Head of caudate nucleus (tissue), 42 donors: Measurements from ENCODE around the gene SLC6A6.
"Not testable (repeated sequence)": the region's sequence is repeated elsewhere in the genome, so short reads cannot be mapped to it uniquely, and the experiment has no call there.

Experiments used
- DNase-seq, 42 donors: peaks; one replicate each; pipeline versions ENCODE4 v3.0.0 to v3.0.0-alpha.2; 2020 to 2021; ENCODE audit warnings: mixed read lengths in 7 of 42
- intact Hi-C: fragments of 100-400 bp; cut with DNase I; formaldehyde crosslinking; loops from one replicate; pipeline ENCODE4 v1.15.0; 2022

SLC6A6 gene

GRCh38 chr3:14506626-14507304 is 104.4 kb downstream of the SLC6A6 start:
- intact Hi-C loops, result no loop called here
- DNase-seq, result peak in 5 of 42 donors; percentile 2 to 16 (median 9)

DNA sequence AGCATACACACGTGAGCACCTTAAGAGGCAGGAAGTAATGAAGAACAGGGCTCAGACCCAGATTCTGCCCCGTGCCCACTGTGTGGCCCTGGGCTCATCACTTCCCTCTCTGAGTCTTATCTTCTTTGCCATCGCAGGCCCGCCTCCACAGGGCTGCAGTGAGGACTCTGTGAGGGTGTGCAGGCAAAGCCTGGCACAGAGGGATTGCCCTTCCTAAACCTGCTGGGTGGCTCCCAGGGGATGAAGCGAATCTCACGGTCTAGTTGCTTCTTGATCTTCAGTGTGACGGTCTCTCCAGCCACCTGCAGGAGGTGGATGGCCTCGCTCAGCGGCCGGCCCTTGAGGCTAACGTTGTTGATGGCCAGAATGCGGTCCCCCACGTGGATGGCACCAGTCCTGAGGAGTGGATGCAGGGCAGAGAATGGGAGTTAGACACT is 104.9 kb downstream of the SLC6A6 start:
- intact Hi-C loops, result no loop called here
- peak in 5 of 42 donors; percentile 2 to 27 (median 9) for DNase-seq

DNA sequence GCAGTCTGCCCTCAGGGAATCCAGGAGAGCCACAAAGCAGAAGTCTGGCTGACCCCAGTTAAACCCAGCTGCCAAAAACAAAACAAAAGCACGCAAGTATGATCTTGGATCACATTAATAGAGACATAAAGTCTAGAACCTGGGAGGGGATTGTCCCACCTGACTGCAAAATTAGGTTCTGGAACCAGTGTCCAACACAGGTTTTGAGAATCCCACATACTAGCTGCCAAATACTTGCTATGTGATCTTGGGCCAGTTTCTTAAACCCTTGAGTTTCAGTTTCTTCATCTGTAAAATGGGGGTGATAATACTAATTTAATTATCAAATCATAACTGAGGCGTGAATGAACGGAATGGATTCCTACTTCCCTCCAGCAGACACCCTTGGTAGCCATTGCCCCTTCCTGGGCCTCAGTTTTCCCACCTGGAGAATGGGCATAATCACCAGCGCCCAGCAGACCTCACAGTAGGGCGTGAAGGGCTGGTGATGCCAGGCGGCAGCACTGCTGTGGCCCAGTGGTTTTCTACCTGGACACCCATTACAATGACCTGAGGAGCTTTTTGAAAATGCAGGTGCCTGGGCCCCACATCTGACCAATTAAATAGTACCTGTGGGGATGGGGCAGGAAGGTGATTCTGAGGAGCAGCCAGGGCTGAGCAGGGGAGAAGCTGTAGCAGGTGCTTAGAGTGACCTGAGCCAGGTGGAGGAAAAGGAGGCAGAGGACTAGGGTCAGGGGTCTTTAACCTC is 105.5 kb downstream of the SLC6A6 start:
- DNase-seq, result peak in 3 of 42 donors; percentile 1 to 20 (median 5)
- intact Hi-C loops, result no loop called here

DNA sequence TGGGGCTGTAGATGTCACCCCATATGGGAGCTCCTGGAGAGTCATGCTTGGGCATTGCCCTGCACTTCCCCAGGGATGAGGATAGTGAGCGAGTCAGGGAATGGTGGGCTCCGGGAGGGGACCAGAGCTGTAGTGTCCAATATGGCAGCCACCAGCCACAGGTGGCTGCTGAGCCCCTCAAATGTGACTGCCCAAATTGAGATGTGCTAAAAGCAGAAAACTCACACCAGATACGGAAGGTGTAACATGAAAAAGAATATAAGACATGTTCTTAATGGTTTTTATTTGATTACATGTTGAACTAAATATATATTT is 106.1 kb downstream of the SLC6A6 start:
- DNase-seq, result peak in 4 of 42 donors; percentile 2 to 16 (median 6)
- intact Hi-C loops, result no loop called here

DNA sequence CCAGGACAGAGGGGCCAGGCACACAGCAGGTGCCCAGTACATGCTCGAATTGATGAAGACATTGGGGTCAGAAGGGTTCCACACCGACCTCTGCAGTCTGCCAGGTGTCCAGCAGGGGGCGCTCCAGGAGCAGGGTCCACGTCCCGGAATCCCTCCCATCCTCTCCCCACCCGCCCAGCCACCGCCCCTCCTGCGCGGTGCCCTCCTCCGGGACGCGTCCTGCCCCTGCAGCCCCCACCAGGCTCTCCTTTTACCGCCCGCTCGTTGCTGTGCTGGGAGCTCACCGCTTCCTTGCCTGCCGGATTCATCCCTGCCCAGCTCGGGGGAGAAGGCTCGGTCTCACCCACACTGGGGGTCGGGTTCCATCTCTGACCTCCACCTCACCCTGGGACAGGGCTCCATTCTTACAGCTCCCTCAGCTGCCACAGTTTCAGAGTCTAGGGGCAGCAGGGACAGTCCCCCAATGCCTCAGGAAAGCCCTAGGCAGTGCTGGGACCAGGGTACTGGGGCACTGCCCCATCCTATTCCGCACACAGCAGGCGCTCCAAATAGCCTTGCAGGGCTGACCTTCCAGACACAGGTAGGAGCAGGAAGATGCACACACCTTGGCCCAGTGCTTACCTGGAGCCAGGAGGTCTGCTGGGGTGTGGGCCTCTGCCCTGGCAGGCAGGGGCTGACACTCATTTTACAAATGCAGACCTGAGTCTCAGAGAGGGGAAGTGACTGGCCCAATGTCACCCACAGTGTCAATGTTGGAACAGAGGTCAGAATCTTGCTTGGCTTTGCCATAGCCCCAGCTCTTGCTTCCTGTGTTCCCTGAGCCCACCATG is 106.8 kb downstream of the SLC6A6 start:
- intact Hi-C loops, result no loop called here

GRCh38 chr3:14509796-14510100 is 107.3 kb downstream of the SLC6A6 start:
- intact Hi-C loops, result no loop called here
- peak in 5 of 42 donors; percentile 4 to 34 (median 10) for DNase-seq

More for the DNA sequence above, 106.8 kb downstream of the SLC6A6 start:
- DNase-seq, result peak; percentile 35 to 90 (median 74)

DNA sequence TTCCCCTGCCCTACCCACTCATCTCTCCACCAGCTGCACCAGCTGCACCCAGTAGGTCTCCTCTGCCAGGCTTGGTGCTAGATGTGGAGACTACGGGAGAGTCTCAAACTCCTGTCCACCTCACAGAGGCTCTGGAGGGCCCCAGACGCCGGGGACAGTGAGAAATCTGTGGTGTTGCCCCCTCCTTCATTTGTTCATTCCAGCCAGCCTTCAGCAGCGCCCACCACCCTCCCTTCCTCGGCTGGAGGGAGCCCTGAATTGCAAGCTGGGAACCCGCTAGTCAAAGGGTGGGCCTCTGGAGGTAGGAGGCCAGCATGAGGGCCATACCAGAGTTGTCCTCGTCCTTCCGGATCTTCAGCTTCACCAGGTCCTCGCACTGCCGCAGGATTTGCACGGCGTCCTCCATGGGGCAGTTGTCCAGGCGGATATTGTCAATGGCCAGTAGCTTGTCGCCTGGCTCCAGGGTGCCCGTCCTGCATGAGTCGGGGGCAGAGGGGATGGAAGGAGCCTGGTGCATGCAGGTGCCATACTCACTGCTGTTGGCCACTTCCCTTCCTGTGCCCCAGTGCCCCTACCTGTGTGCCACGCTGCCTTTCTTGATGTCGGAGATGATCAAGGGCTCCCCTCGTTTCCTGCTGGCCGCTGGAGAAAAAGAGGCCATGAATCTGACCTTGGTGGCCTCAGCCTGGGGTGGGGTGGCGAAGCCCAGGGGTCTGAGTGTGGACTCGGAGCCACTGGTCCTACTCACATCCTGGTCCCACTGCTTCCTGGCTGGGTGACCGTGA is 108.6 kb downstream of the SLC6A6 start:
- DNase-seq, result peak in 7 of 42 donors; percentile 1 to 36 (median 11)
- intact Hi-C loops, result no loop called here

DNA sequence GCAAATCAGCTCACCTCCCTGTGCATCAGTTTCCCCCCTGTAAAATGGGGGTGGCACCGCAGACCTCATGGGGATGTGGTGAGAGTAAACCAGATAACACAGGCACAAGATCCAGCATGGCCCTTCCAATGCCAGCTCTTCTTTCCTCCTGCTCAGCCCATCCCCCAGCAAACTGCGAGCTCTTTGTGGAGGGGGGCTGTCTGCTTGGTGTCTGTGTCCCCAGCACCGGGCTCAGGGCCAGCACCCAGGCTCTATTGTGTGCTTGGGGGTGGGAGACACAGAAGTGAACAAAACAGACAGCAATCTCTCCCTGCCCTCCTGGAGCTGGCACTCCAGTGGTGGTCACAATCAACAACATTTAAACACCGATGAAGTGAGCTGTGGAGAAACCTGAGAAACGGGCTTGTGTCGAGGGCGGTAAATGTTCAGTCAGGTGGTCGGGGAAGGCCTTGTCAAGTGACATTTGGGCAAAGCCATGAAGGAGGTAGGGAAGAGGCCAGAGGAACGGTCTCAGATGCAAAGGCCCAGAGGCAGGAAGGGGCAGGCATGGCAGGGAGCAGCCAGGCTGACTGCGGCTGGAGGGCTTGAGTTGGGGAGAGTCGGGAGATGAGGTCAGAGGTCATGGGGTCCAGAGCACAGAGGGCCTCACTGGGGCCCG is 109.3 kb downstream of the SLC6A6 start:
- intact Hi-C loops, result no loop called here
- DNase-seq, result peak in 7 of 42 donors; percentile 6 to 35 (median 13)

- intact Hi-C loops, result no loop called here
- DNase-seq, result peak in 6 of 42 donors; percentile 2 to 36 (median 8)
These were observed 110.0 kb downstream of the SLC6A6 start for GRCh38 chr3:14512281-14512941.

- peak in 5 of 42 donors; percentile 3 to 34 (median 8) for DNase-seq
- intact Hi-C loops, result no loop called here
These were observed 110.5 kb downstream of the SLC6A6 start for GRCh38 chr3:14512942-14513327.

- intact Hi-C loops, result no loop called here
- peak in 6 of 42 donors; percentile 5 to 35 (median 12) for DNase-seq
These were observed 111.3 kb downstream of the SLC6A6 start for GRCh38 chr3:14513566-14514322.

DNA sequence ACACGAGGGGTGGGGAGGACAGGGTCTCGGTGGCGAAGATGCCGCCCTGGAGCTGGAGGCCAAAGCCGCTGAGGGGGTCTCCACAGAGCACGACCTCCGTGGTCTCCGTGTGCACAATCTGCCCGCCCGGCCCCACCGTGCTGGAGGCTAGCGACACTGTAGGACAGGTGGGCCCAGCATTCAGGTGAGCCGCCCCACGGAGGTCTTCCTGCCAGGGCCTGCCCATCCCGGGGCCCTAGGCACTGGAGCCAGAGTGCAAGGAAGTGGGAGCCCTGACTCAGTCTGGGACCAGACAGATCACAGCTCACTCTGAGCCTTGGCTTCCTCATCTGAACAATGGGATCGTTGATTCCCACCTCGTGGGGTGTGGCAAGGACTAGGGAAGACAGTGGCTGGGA is 111.9 kb downstream of the SLC6A6 start:
- DNase-seq, result peak in 3 of 42 donors; percentile 6 to 21 (median 10)
- intact Hi-C loops, result no loop called here

DNA sequence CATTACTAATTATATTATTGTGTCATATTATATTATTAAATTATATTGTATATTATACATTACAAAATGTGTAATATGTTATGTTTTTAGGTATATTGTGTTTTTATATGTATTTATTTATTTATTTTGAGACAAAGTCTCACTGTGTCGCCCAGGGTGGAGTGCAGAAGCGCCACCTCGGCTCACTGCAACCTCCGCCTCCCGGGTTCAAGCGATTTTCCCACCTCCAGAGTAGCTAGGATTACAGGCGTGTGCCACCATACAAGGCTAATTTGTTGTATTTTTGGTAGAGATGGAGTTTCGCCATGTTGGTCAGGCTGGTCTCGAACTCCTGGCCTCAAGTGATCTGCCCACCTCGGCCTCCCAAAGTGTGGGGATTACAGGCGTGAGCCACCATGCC is 113.1 kb downstream of the SLC6A6 start:
- DNase-seq, result peak in 2 of 42 donors; percentile 3 to 9
- intact Hi-C loops, result not testable (repeated sequence)

DNA sequence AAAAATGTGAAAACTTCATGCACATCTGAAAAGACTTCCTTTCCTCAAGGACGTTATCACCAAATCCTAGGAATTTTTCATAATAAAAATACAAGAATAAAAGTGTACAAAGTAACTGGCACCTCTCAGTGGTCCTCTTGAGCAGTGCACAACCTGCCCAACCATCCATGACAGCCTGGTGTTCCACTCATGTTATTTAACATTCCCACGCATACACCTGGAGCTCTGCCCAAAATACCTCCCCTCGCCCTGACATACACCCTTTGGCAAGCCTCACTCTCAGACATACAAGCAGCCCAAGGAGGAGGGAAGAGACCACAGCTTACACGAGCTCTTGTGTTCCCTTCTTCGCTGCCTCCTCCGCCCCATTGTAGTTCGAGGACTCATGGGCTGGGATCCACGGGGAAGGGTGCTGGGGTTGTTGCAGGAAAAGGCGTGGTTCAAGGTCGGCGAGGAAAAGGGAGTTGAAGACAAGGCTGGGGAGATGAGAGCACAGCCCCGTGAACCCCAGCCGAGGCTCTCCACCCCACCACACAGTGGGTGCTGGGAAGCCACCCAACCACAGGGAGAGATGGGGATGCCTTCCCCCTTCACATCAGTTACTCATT is 114.4 kb downstream of the SLC6A6 start:
- intact Hi-C loops, result no loop called here

GRCh38 chr3:14517601-14518431 is 115.4 kb downstream of the SLC6A6 start:
- intact Hi-C loops, result no loop called here
- peak in 4 of 42 donors; percentile 4 to 31 (median 14) for DNase-seq

More for the DNA sequence above, 114.4 kb downstream of the SLC6A6 start:
- peak in 4 of 42 donors; percentile 3 to 14 (median 9) for DNase-seq

- peak in 3 of 42 donors; percentile 1 to 15 (median 7) for DNase-seq
- intact Hi-C loops, result no loop called here
These were observed 116.0 kb downstream of the SLC6A6 start for GRCh38 chr3:14518432-14518802.
